ENCODE results near the gene DESI1. TPM values are rescaled to one million over a fixed set of nuclear protein-coding genes. Genes with fewer than 3 reads are reported as not detected.
A peak's percentile ranks its signal among the peaks of the same experiment; 100 is the strongest.

The DESI1 gene
- total RNA-seq, 1 donor from 2014 or later, result 34.5 TPM

GRCh38 chr22:41612603-41613306 is 8.1 kb downstream of the DESI1 start:
- Mint-ChIP-seq H3K27me3 (ENCODE audit: unreplicated experiment) (peaks cover 5% of the 10 kb centered on the region), H3K9me3 (ENCODE audit: unreplicated experiment) (no peaks in the 10 kb centered on the region), H3K4me3 (ENCODE audit: unreplicated experiment) (no peak overlapping the region), H3K36me3 (ENCODE audit: unreplicated experiment) (no peaks in the 10 kb centered on the region), H3K4me1 (ENCODE audit: low read depth, unreplicated experiment) (peaks cover 3% of the 10 kb centered on the region), H3K27ac (ENCODE audit: unreplicated experiment) (no peak overlapping the region)
- TF ChIP-seq, protein P1, sequence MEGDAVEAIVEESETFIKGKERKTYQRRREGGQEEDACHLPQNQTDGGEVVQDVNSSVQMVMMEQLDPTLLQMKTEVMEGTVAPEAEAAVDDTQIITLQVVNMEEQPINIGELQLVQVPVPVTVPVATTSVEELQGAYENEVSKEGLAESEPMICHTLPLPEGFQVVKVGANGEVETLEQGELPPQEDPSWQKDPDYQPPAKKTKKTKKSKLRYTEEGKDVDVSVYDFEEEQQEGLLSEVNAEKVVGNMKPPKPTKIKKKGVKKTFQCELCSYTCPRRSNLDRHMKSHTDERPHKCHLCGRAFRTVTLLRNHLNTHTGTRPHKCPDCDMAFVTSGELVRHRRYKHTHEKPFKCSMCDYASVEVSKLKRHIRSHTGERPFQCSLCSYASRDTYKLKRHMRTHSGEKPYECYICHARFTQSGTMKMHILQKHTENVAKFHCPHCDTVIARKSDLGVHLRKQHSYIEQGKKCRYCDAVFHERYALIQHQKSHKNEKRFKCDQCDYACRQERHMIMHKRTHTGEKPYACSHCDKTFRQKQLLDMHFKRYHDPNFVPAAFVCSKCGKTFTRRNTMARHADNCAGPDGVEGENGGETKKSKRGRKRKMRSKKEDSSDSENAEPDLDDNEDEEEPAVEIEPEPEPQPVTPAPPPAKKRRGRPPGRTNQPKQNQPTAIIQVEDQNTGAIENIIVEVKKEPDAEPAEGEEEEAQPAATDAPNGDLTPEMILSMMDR (IDR thresholded peaks at IDR 0.05; ENCODE audit: partially characterized antibody, unreplicated experiment), result no peak
- DNase-seq, result no peak

- Mint-ChIP-seq H3K9me3 (ENCODE audit: unreplicated experiment) (no peaks in the 10 kb centered on the region), H3K27me3 (ENCODE audit: unreplicated experiment) (peaks cover 5% of the 10 kb centered on the region), H3K4me3 (ENCODE audit: unreplicated experiment) (no peak overlapping the region), H3K36me3 (ENCODE audit: unreplicated experiment) (no peaks in the 10 kb centered on the region), H3K4me1 (ENCODE audit: low read depth, unreplicated experiment) (no peaks in the 10 kb centered on the region), H3K27ac (ENCODE audit: unreplicated experiment) (no peak overlapping the region)
- DNase-seq, result no peak
- TF ChIP-seq, protein P1 (IDR thresholded peaks at IDR 0.05; ENCODE audit: partially characterized antibody, unreplicated experiment), result no peak
Measured at GRCh38 chr22:41608386-41608785, 12.5 kb downstream of the DESI1 start.

GRCh38 chr22:41603873-41604332 is 16.9 kb downstream of the DESI1 start:
- TF ChIP-seq, protein P1 (IDR thresholded peaks at IDR 0.05; ENCODE audit: partially characterized antibody, unreplicated experiment), result no peak
- no peak overlapping the region for H3K4me3 Mint-ChIP-seq (ENCODE audit: unreplicated experiment)
- peaks cover 3% of the 10 kb centered on the region for H3K27me3 Mint-ChIP-seq (ENCODE audit: unreplicated experiment)
- H3K4me1 Mint-ChIP-seq (ENCODE audit: low read depth, unreplicated experiment), result no peaks in the 10 kb centered on the region
- no peak for DNase-seq
- no peaks in the 10 kb centered on the region for H3K9me3 Mint-ChIP-seq (ENCODE audit: unreplicated experiment)
- peaks cover 6% of the 10 kb centered on the region for H3K36me3 Mint-ChIP-seq (ENCODE audit: unreplicated experiment)
- H3K27ac Mint-ChIP-seq (ENCODE audit: unreplicated experiment), result no peak overlapping the region

- no peak for DNase-seq
- Mint-ChIP-seq H3K36me3 (ENCODE audit: unreplicated experiment) (peaks cover 6% of the 10 kb centered on the region), H3K4me3 (ENCODE audit: unreplicated experiment) (no peak overlapping the region), H3K9me3 (ENCODE audit: unreplicated experiment) (no peaks in the 10 kb centered on the region), H3K4me1 (ENCODE audit: low read depth, unreplicated experiment) (peaks cover 3% of the 10 kb centered on the region), H3K27ac (ENCODE audit: unreplicated experiment) (no peak overlapping the region), H3K27me3 (ENCODE audit: unreplicated experiment) (peaks cover 2% of the 10 kb centered on the region)
- TF ChIP-seq, protein P1 (IDR thresholded peaks at IDR 0.05; ENCODE audit: partially characterized antibody, unreplicated experiment), result no peak
Measured at GRCh38 chr22:41600976-41601375, 19.9 kb downstream of the DESI1 start.

DNA sequence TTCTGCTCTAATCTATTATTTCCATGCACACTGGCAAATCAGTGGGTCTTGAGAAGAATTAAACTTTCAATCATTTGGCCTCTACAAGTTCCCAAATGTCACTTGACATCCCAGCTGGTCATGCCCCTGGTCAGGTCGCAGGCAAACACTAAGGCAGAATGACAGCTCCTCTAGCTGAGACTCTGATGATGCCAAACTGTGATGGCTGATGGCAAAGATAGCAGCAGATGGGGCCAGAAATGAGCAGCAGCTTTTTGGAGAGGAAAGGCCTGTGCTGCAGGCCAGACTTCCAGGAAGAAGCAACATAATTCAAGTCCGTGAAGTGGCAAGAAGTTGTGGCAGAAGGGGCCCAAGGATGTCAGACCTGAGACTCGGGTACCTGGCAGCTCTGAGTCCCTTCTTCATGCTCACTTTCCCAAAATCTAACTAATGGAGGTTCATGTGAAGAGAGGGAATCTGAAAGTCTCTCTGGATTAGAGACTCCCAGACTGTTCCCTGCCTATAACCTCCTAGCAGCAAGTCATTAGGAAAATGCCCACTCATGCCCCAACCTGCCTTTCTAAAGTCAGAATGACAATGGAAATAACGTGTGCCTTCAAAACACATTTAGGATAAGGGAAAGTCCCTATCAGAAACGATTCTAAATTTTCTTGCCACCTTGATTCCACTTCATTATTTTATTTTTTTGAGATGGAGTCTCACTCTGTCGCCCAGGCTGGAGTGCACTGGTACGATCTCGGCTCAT is 21.8 kb downstream of the DESI1 start:
- TF ChIP-seq, protein P1 (IDR thresholded peaks at IDR 0.05; ENCODE audit: partially characterized antibody, unreplicated experiment), result no peak
- peaks cover 5% of the 10 kb centered on the region for H3K27me3 Mint-ChIP-seq (ENCODE audit: unreplicated experiment)
- DNase-seq, result no peak
- H3K4me1 Mint-ChIP-seq (ENCODE audit: low read depth, unreplicated experiment), result peaks cover 3% of the 10 kb centered on the region
- H3K36me3 Mint-ChIP-seq (ENCODE audit: unreplicated experiment), result peaks cover 6% of the 10 kb centered on the region
- peak overlapping the region; percentile 28 for H3K27ac Mint-ChIP-seq (ENCODE audit: unreplicated experiment)
- no peaks in the 10 kb centered on the region for H3K9me3 Mint-ChIP-seq (ENCODE audit: unreplicated experiment)
- H3K4me3 Mint-ChIP-seq (ENCODE audit: unreplicated experiment), result no peak overlapping the region
